A673 (cell line): ENCODE results near the gene SCUBE3. TPM values are rescaled to one million over a fixed set of nuclear protein-coding genes. Genes with fewer than 3 reads are reported as not detected.

Experiments used
- BruUV-seq: library from RNA; stranded (reverse); fragments of 400-500 nt; replicated peaks from 2 replicates; lab custom pipeline; 2021; lab: Mats Ljungman, UMichigan
- CTCF ChIA-PET: fragments of 300-600 bp; sonication (Branson Sonifier 250); formaldehyde crosslinking; loops from one replicate; lab custom pipeline; 2022; ENCODE audit warnings: antibody characterized with exemption; lab: Charles Lee
- POLR2A ChIA-PET: fragments of 300-600 bp; sonication (Branson Sonifier 250); formaldehyde crosslinking; loops from one replicate; lab custom pipeline; 2022; ENCODE audit warnings: antibody characterized with exemption; ENCODE audit not compliant: low non-redundant PET; lab: Charles Lee
- DNase-seq: peaks from one replicate; pipeline ENCODE4 v3.0.0-alpha.2; 2015; ENCODE audit warnings: low spot score
- H3K27ac ChIP-seq: fragments of 200-600 bp; sonication (generic); 2 replicates; pipeline ENCODE4 v1.5.1; 2016; ENCODE audit warnings: mixed run types, low read depth, mild to moderate bottlenecking, mixed read lengths, antibody characterized with exemption, low read length; ENCODE audit not compliant: poor library complexity, severe bottlenecking
- H3K27me3 ChIP-seq: fragments of 200-600 bp; sonication (generic); replicated peaks from 2 replicates; pipeline ENCODE4 v1.6.1; 2017; ENCODE audit warnings: mixed run types, low read depth, mild to moderate bottlenecking, mixed read lengths, antibody characterized with exemption, low read length; ENCODE audit not compliant: insufficient read depth, poor library complexity
- H3K36me3 ChIP-seq: fragments of 200-600 bp; sonication (generic); 2 replicates; pipeline ENCODE4 v1.6.1; 2016; ENCODE audit warnings: mixed run types, mild to moderate bottlenecking, mixed read lengths, antibody characterized with exemption, low read length; ENCODE audit not compliant: insufficient read depth, poor library complexity, severe bottlenecking
- H3K4me1 ChIP-seq: fragments of 200-600 bp; sonication (generic); 2 replicates; pipeline ENCODE4 v1.6.1; 2017; ENCODE audit warnings: mixed run types, mild to moderate bottlenecking, mixed read lengths, antibody characterized with exemption, low read length; ENCODE audit not compliant: insufficient read depth, poor library complexity, severe bottlenecking
- H3K4me3 ChIP-seq: fragments of 200-600 bp; sonication (generic); 2 replicates; pipeline ENCODE4 v1.5.1; 2016; ENCODE audit warnings: low read depth, mixed run types, mild to moderate bottlenecking, mixed read lengths, low read length; ENCODE audit not compliant: poor library complexity, severe bottlenecking
- H3K9me3 ChIP-seq: fragments of 200-600 bp; sonication (generic); 2 replicates; pipeline ENCODE4 v1.6.1; 2016; ENCODE audit warnings: mixed run types, low read depth, mild to moderate bottlenecking, mixed read lengths, antibody characterized with exemption, low read length; ENCODE audit not compliant: poor library complexity, severe bottlenecking
- EZH2 ChIP-seq: fragments of 200-600 bp; sonication (generic); IDR thresholded peaks from 2 replicates; pipeline ENCODE4 v1.6.1; 2017; ENCODE audit warnings: borderline replicate concordance, low read depth, mild to moderate bottlenecking, mixed read lengths, antibody characterized with exemption, low read length; ENCODE audit not compliant: poor library complexity, severe bottlenecking
- intact Hi-C: fragments of 100-400 bp; cut with micrococcal nuclease; formaldehyde crosslinking; loops from one replicate; pipeline ENCODE4 v1.10.0; 2022; ENCODE audit not compliant: unreplicated experiment
- total RNA-seq: library from RNA; stranded (reverse); gene quantifications from 2 replicates; pipeline ENCODE4 v1.2.3, GENCODE V29; 2021
- TF ChIP-seq, protein P1 (sequence below): fragments of 300-800, 200-600 bp; sonication (generic); conservative IDR thresholded peaks from 2 replicates; pipeline ENCODE4 v1.5.1; 2017; ENCODE audit warnings: low read depth, mild to moderate bottlenecking, antibody characterized with exemption, low read length, moderate library complexity, mixed read lengths

SCUBE3 gene
- total RNA-seq, 1 experiment from 2014 or later, result 0.04 TPM

DNA sequence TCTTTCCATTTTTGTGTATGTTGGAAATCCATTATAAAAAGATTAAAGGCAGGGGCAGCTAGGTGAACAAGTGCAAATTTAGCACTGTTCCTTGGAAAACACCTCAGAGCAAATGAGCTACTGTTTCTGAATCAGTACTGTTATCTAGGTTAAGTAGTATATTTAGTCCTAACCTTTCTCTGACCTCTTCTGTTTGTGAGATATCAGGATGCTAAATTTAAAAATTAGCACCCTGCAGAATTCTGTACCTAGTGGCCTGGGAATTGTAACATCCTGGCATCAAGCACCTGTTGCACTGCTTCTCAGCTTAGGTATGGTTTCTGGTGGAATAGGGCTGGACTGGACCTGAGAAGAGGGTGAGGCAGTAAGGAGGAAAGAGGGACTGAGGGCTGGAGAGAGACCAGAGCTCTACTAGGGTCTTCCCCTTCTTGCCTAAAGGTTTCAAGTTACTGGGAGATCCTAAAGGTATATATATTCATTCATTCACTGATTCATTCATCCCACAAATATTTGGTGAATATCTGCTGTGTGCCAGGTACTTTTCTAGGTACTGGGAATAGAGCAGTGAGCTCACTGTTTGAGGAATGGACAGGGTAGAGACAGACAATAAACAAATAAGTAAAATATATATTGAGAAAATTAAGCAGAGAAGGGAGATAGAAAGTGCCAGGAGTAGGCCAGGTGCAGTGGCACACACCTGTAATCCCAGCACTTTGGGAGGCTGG, 51.0 kb downstream of the SCUBE3 start:
- Histone ChIP-seq H3K36me3 (no peaks in the 10 kb centered on the region), H3K27ac (no peak overlapping the region), H3K9me3 (no peaks in the 10 kb centered on the region), H3K27me3 (no peaks in the 10 kb centered on the region), H3K4me1 (no peaks in the 10 kb centered on the region), H3K4me3 (no peak overlapping the region)
- BruUV-seq, result no TSS peak
- no peak for DNase-seq
- intact Hi-C loops, result no loop called here
- ChIA-PET CTCF (no interaction called here), POLR2A (no interaction called here)
- TF ChIP-seq, protein P1, sequence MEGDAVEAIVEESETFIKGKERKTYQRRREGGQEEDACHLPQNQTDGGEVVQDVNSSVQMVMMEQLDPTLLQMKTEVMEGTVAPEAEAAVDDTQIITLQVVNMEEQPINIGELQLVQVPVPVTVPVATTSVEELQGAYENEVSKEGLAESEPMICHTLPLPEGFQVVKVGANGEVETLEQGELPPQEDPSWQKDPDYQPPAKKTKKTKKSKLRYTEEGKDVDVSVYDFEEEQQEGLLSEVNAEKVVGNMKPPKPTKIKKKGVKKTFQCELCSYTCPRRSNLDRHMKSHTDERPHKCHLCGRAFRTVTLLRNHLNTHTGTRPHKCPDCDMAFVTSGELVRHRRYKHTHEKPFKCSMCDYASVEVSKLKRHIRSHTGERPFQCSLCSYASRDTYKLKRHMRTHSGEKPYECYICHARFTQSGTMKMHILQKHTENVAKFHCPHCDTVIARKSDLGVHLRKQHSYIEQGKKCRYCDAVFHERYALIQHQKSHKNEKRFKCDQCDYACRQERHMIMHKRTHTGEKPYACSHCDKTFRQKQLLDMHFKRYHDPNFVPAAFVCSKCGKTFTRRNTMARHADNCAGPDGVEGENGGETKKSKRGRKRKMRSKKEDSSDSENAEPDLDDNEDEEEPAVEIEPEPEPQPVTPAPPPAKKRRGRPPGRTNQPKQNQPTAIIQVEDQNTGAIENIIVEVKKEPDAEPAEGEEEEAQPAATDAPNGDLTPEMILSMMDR, result no peak
- TF ChIP-seq EZH2, result no peak

DNA sequence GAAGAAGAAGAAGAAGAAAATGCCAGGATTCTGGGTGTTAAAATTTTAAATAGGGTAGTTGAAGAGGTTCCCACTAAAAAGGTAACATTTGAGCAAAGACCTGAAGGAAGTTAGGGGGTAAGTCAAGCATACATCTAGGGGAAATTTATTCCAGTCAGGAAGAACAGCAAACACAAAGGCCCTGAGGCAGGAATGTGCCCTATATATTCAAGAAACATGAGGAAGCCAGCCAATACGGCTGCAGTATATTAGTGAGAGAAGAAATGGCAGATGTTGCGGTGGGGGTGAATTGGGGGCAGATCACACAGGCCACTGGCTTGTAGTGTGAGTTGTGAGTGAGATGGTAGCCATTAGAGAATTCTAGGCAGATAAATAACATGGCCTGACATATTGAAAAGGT, 51.8 kb downstream of the SCUBE3 start:
- ChIA-PET CTCF (no interaction called here), POLR2A (no interaction called here)
- BruUV-seq, result no TSS peak
- Histone ChIP-seq H3K27me3 (no peaks in the 10 kb centered on the region), H3K4me3 (no peak overlapping the region), H3K36me3 (no peaks in the 10 kb centered on the region), H3K27ac (no peak overlapping the region), H3K4me1 (no peaks in the 10 kb centered on the region), H3K9me3 (no peaks in the 10 kb centered on the region)
- TF ChIP-seq EZH2, result no peak
- TF ChIP-seq, protein P1, result no peak
- intact Hi-C loops, result no loop called here
- no peak for DNase-seq

DNA sequence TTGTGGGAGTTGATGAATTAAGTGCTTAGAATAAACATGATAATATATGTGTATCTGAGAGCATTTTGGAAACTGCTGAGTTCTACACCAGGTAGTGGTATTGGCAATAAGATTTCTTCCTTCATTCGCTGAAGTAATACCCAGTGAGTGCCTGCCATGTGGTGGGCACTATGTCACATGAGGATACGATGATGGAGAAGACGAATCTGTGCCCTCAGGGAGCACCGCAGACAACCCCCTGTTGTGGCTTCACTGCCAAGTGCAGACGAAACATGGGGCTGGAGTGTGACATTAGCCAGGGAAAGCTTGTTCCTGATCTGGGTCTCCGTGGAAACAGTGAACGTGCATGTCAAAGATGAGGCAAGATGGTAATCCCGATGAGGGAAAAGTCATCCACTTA, 53.7 kb downstream of the SCUBE3 start:
- Histone ChIP-seq H3K9me3 (no peaks in the 10 kb centered on the region), H3K4me3 (no peak overlapping the region), H3K27me3 (no peaks in the 10 kb centered on the region), H3K27ac (no peak overlapping the region), H3K4me1 (no peaks in the 10 kb centered on the region), H3K36me3 (no peaks in the 10 kb centered on the region)
- intact Hi-C loops, result no loop called here
- ChIA-PET POLR2A (no interaction called here), CTCF (no interaction called here)
- no TSS peak for BruUV-seq
- no peak for DNase-seq
- no peak for TF ChIP-seq EZH2
- TF ChIP-seq, protein P1, result no peak
